ENCODE results near the gene PIK3R6.
A peak's percentile ranks its signal among the peaks of the same experiment; 100 is the strongest.

Gene PIK3R6

DNA sequence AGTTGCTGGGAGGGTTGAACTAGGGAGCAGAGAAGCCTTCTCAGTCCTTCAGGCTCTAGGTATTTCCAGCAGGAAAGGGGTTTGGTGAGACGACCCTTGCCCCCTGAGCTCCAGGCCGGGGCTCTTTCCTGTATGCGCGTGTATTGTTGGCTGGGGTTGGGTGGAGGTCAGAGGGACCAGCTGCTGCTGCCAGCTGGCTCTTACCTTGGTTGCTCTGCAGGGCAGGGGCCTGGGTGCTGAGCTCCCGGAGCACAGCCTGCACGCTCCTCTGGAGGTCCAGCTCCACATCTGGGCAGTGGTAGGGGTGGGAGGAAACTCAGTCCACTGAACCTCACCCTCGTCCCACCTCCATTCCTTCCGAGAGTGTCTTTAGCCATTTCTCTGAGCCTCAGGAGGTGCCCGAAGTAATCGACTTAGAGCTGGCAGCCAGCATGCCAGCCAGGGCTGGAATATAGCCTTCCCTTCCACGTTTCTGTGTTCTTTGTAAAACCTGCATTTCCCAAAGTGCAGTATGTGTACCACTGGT is 28.0 kb downstream of the PIK3R6 start:
- DNase-seq (ENCODE audit: low spot score): no peak
- Histone ChIP-seq H3K27ac (no peak overlapping the region), H3K4me3 (no peak overlapping the region)
- no peak for TF ChIP-seq CTCF (IDR thresholded peaks at IDR 0.05)

DNA sequence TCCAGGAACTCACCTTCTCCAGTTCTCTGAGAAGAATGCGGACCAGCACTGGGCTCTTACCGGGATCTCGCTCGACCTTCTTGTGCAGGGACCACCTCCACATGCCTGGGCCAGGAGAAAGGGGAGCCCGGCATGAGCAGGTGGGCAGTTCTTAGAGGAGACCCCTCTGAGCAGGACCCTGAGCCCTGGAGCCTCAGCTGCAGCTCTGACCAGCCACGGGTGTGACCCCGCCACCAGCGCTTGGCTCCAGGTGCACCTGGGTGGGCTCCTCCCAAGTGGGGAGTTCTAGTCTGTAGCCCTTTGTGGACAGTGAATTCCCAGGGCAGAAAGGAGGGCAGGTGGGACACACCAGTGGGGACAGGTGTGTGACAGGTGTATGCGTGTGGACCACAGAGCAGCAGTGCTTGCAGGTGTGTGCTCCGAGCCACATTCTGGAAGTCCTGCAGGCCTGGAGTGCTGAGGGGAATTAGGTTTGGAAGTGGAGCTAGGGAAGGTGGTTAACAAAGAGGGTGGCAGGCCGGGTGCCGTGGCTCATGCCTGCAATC is 28.9 kb downstream of the PIK3R6 start:
- Histone ChIP-seq H3K27ac (no peak overlapping the region), H3K4me3 (no peak overlapping the region)
- no peak for TF ChIP-seq CTCF (IDR thresholded peaks at IDR 0.05)
- no peak for DNase-seq (ENCODE audit: low spot score)

DNA sequence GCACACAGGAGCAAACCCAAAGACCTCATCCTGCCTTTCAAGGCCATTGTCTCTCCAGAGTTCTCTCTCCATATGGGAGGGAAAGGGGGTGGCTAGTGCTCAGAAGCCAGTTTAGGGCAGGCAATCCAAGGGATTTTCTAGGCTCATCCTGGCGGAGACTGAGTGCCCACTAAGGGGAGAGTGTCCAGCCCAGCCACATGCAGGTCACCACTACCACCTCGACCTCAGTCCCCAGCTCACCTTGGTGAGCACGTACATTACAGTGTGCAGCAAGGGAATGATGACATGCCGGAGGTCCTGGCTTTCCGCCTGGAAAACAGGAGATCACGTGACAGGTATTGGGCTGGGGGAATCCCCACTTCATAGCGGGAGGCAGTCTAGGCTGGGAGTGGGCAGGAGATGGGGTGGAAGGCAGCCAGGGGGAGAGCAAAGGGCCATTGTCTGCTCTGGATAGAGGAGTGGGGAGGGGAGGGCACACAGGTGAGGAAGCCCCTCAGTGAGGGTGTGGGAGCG is 29.9 kb downstream of the PIK3R6 start:
- no peak for TF ChIP-seq CTCF (IDR thresholded peaks at IDR 0.05)
- no peak for DNase-seq (ENCODE audit: low spot score)
- no peak overlapping the region for H3K27ac ChIP-seq
- no peak overlapping the region for H3K4me3 ChIP-seq

DNA sequence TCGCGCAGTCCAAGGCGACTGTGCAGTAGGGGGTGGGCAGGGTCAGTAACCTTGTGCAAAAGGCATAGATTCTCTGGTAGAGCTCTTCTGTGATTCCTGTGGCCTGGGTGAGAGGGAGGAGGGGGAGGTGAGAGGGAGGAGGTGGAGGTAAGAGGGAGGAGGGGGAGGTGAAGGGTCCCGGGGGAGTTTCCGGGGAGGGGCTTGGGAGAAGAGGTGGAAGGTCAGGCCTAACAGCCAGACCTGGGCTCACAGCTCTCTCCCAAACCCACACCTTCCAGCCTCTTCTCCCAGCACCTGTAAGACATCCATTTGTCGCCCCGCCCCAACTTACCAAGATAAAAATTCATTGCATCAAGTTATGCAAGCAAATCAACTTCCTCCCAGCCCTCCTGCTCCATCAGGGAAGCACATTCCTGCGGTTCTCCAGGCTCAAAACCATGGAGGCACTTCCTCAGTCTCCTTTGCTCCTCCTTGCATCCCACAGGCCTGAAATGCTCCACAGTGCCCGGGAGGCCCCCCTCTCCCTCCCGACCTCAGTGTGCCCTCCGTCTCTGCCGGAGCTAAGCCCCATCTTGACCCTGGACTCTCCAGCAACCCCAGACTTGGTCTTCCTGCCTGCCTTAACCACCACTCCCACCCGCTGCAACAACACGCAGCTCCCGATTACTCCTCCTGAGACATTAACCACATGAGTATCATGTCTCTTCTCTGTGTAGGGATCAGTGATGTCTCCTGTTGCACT is 30.5 kb downstream of the PIK3R6 start:
- no peak for DNase-seq (ENCODE audit: low spot score)
- H3K4me3 ChIP-seq: no peak overlapping the region
- no peak overlapping the region for H3K27ac ChIP-seq
- TF ChIP-seq CTCF (IDR thresholded peaks at IDR 0.05): no peak

- peak; percentile 63 for DNase-seq (ENCODE audit: low spot score)
- TF ChIP-seq CTCF (IDR thresholded peaks at IDR 0.05): no peak
- no peak overlapping the region for H3K27ac ChIP-seq
- no peak overlapping the region for H3K4me3 ChIP-seq
Observed at GRCh38 chr17:8835631-8836364, 31.7 kb downstream of the PIK3R6 start.

- no peak for TF ChIP-seq CTCF (IDR thresholded peaks at IDR 0.05)
- no peak overlapping the region for H3K4me3 ChIP-seq
- no peak overlapping the region for H3K27ac ChIP-seq
- DNase-seq (ENCODE audit: low spot score): no peak
Observed at GRCh38 chr17:8835106-8835505, 32.4 kb downstream of the PIK3R6 start.

All from coronary artery (tissue), 2 donors.